Esophagus squamous epithelium (tissue), 5 donors: ENCODE measurements around the gene ZBTB21. TPM values are rescaled to one million over a fixed set of nuclear protein-coding genes. Genes with fewer than 3 reads are reported as not detected.
A peak's percentile ranks its signal among the peaks of the same experiment; 100 is the strongest.
"Not testable (repeated sequence)": the region's sequence is repeated elsewhere in the genome, so short reads cannot be mapped to it uniquely, and the experiment has no call there.

Experiments
- DNase-seq: peaks from one replicate; lab custom pipeline; 2025; lab: John Stamatoyannopoulos, UW
- H3K27ac ChIP-seq, 4 donors: fragments of 200-600 bp; sonication (generic); one replicate each; pipeline ENCODE4 v1.5.1; 2016 to 2019; ENCODE audit warnings: mild to moderate bottlenecking in 1 of 4
- H3K27me3 ChIP-seq, 4 donors: fragments of 200-600 bp; sonication (generic); 1 replicate in 3 of 4; 2 replicates in 1 of 4; pipeline versions ENCODE4 v1.5.1 to v1.6.0; 2017 to 2021; ENCODE audit warnings: antibody characterized with exemption in 1 of 4
- H3K36me3 ChIP-seq, 3 donors: fragments of 200-600 bp; sonication (generic); one replicate each; pipeline ENCODE4 v1.5.1; 2016 to 2019
- H3K4me1 ChIP-seq, 3 donors: fragments of 200-600 bp; sonication (generic); one replicate each; pipeline ENCODE4 v1.5.1; 2017 to 2019
- H3K4me3 ChIP-seq, 4 donors: fragments of 200-600 bp; sonication (generic); 1 replicate in 3 of 4; 2 replicates in 1 of 4; pipeline ENCODE4 v1.5.1; 2016 to 2019; ENCODE audit warnings: mild to moderate bottlenecking in 2 of 4, moderate library complexity in 1 of 4
- H3K9me3 ChIP-seq, 3 donors: fragments of 200-600 bp; sonication (generic); one replicate each; pipeline ENCODE4 v1.5.1; 2016 to 2019
- CTCF ChIP-seq, 6 experiments: fragments of 450-650 bp in 4 of 6; fragments of 200-600 bp in 2 of 6; sonication (generic) in 2 of 6; IDR thresholded peaks; one replicate each; pipeline ENCODE4 v1.5.1; 2016 to 2019; ENCODE audit warnings: antibody characterized with exemption in 6 of 6, mild to moderate bottlenecking in 4 of 6, moderate library complexity in 4 of 6
- POLR2A ChIP-seq, 4 donors: fragments of 450-650 bp; IDR thresholded peaks; one replicate each; pipeline ENCODE4 v1.6.1; 2017; ENCODE audit warnings: antibody characterized with exemption in 4 of 4, mild to moderate bottlenecking in 4 of 4, moderate library complexity in 3 of 4
- WGBS, 2 donors: methylation state at CpG; one replicate each; pipeline ENCODE4 v1.1.5; 2018; 5-methylcytosine and 5-hydroxymethylcytosine counted together
- intact Hi-C: fragments of 100-400 bp; cut with DNase I; formaldehyde crosslinking; loops from one replicate; pipeline ENCODE4 v1.15.0; 2022
- total RNA-seq, 4 donors: library from RNA; depleted of rRNA; stranded (reverse); fragments of >200 nt; gene quantifications; one replicate each; pipeline ENCODE4 v1.1.0, GENCODE V29; 2016
- donor health status: DM: yes; HTN: yes; CAD: no.

ZBTB21 gene
- total RNA-seq, 4 donors from 2014 or later: 5.9 to 10.3 (median 7.8) TPM

GRCh38 chr21:41961753-41962152, 48.4 kb downstream of the ZBTB21 start:
- no peaks in the 10 kb centered on the region for H3K36me3 ChIP-seq
- no peak for DNase-seq
- intact Hi-C loops: no loop called here
- H3K27me3 ChIP-seq: peaks cover 0 to 3% (median 0%) of the 10 kb centered on the region in 4 donors
- TF ChIP-seq POLR2A (IDR thresholded peaks at IDR 0.05) (no peak), CTCF (IDR thresholded peaks at IDR 0.05) (no peak)
- peaks cover 28 to 57% (median 28%) of the 10 kb centered on the region in 3 donors for H3K4me1 ChIP-seq
- no peak overlapping the region for H3K27ac ChIP-seq
- no peaks in the 10 kb centered on the region for H3K9me3 ChIP-seq
- H3K4me3 ChIP-seq: no peak overlapping the region
- 7 to 58% methylated on average over 2 to 6 of the region's 8 CpGs for WGBS, 2 donors

- Histone ChIP-seq H3K27me3 (peaks cover 0 to 3% (median 0%) of the 10 kb centered on the region in 4 donors), H3K36me3 (no peaks in the 10 kb centered on the region), H3K4me1 (peaks cover 28 to 57% (median 29%) of the 10 kb centered on the region in 3 donors), H3K27ac (no peak overlapping the region), H3K4me3 (no peak overlapping the region), H3K9me3 (no peaks in the 10 kb centered on the region)
- no peak for TF ChIP-seq CTCF (IDR thresholded peaks at IDR 0.05)
- no peak for TF ChIP-seq POLR2A (IDR thresholded peaks at IDR 0.05)
- intact Hi-C loops: no loop called here
- DNase-seq: no peak
- WGBS, 2 donors: 73 to 79% methylated on average over 9 to 11 of the region's 14 CpGs
Measured at GRCh38 chr21:41961282-41961701, 48.9 kb downstream of the ZBTB21 start.

GRCh38 chr21:41960386-41960785, 49.8 kb downstream of the ZBTB21 start:
- no peak for TF ChIP-seq POLR2A (IDR thresholded peaks at IDR 0.05)
- TF ChIP-seq CTCF (IDR thresholded peaks at IDR 0.05): no peak
- no peak for DNase-seq
- WGBS, 2 donors: 86 to 87% methylated on average over 7 to 8 of the region's 8 CpGs

GRCh38 chr21:41959697-41960096, 50.5 kb downstream of the ZBTB21 start:
- Histone ChIP-seq H3K4me1 (peaks cover 24 to 56% (median 29%) of the 10 kb centered on the region in 3 donors), H3K27ac (peak overlapping the region in 2 of 4 donors; percentile 69 to 79)
- H3K36me3 ChIP-seq, H3K9me3 ChIP-seq, intact Hi-C loops, H3K27me3 ChIP-seq, H3K4me3 ChIP-seq, DNase-seq: not testable (repeated sequence)
- WGBS, 2 donors: 83 to 89% methylated on average over 10 to 11 of the region's 11 CpGs

More at GRCh38 chr21:41960386-41960785, 49.8 kb downstream of the ZBTB21 start:
- peaks cover 0 to 3% (median 0%) of the 10 kb centered on the region in 4 donors for H3K27me3 ChIP-seq
- H3K36me3 ChIP-seq: no peaks in the 10 kb centered on the region
- H3K4me1 ChIP-seq: peaks cover 24 to 57% (median 28%) of the 10 kb centered on the region in 3 donors
- H3K9me3 ChIP-seq: no peaks in the 10 kb centered on the region
- intact Hi-C loops: no loop called here
- no peak overlapping the region for H3K27ac ChIP-seq
- no peak overlapping the region for H3K4me3 ChIP-seq

- WGBS, 2 donors: 60 to 64% methylated on average over 5 to 6 of the region's 16 CpGs
Measured at GRCh38 chr21:41958886-41959563, 51.1 kb downstream of the ZBTB21 start.

More at GRCh38 chr21:41958886-41959563, 51.1 kb downstream of the ZBTB21 start:
- peaks cover 28 to 63% (median 29%) of the 10 kb centered on the region in 3 donors for H3K4me1 ChIP-seq
- TF ChIP-seq POLR2A (IDR thresholded peaks at IDR 0.05): no peak
- TF ChIP-seq CTCF (IDR thresholded peaks at IDR 0.05): no peak
- H3K27ac ChIP-seq: peak overlapping the region in 3 of 4 donors; percentile 48 to 79 (median 69)
- no peak overlapping the region for H3K4me3 ChIP-seq
- no peaks in the 10 kb centered on the region for H3K36me3 ChIP-seq
- H3K9me3 ChIP-seq: no peaks in the 10 kb centered on the region
- DNase-seq: no peak
- peaks cover 0 to 3% (median 0%) of the 10 kb centered on the region in 4 donors for H3K27me3 ChIP-seq
- intact Hi-C loops: no loop called here
